Transverse colon (tissue), 4 donors: ENCODE measurements around the gene TMTC2.

Experiments
- EP300 ChIP-seq: sonication (generic); formaldehyde crosslinking; IDR thresholded peaks from one replicate; pipeline ENCODE4 v1.6.1; 2017; ENCODE audit warnings: antibody characterized with exemption, low read depth
- POLR2A ChIP-seq: fragments of 450-650 bp; IDR thresholded peaks from one replicate; pipeline ENCODE4 v1.6.1; 2016; ENCODE audit warnings: antibody characterized with exemption, mild to moderate bottlenecking, moderate library complexity
- POLR2AphosphoS5 ChIP-seq, 3 donors: sonication (generic); formaldehyde crosslinking; IDR thresholded peaks; one replicate each; pipeline ENCODE4 v1.6.1; 2016; ENCODE audit warnings: antibody characterized with exemption in 3 of 3
- TF ChIP-seq, protein P1 (sequence below), 5 experiments: fragments of 200-600 bp in 3 of 5; fragments of 450-650 bp in 2 of 5; sonication (generic) in 3 of 5; IDR thresholded peaks; 1 replicate in 2 of 5; 2 replicates in 3 of 5; pipeline ENCODE4 v1.5.1; 2016 to 2017; ENCODE audit warnings: antibody characterized with exemption in 5 of 5, inconsistent platforms in 3 of 5, mild to moderate bottlenecking in 2 of 5, moderate library complexity in 1 of 5

DNA sequence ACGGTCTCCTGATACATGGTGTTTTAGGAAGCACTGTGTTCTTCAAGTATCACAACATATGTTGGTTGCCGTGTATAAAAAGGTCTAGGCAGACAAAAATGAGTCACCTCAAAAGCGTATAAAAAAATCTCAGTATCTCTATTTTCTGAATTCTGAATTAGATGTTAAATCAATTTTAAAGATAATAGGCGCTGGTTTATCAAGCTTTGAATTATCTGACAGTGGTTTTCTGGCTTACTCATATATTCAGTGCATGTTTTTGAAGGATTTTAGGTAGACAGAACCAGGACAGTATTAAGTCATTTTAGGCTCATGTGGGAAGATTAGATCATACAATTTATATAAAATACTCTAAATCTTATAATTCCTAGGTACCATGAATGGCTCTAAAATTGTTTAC lies 110.8 kb downstream of the TMTC2 start:
- TF ChIP-seq, protein P1, sequence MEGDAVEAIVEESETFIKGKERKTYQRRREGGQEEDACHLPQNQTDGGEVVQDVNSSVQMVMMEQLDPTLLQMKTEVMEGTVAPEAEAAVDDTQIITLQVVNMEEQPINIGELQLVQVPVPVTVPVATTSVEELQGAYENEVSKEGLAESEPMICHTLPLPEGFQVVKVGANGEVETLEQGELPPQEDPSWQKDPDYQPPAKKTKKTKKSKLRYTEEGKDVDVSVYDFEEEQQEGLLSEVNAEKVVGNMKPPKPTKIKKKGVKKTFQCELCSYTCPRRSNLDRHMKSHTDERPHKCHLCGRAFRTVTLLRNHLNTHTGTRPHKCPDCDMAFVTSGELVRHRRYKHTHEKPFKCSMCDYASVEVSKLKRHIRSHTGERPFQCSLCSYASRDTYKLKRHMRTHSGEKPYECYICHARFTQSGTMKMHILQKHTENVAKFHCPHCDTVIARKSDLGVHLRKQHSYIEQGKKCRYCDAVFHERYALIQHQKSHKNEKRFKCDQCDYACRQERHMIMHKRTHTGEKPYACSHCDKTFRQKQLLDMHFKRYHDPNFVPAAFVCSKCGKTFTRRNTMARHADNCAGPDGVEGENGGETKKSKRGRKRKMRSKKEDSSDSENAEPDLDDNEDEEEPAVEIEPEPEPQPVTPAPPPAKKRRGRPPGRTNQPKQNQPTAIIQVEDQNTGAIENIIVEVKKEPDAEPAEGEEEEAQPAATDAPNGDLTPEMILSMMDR (IDR thresholded peaks at IDR 0.05): no peak
- no peak for TF ChIP-seq EP300
- no peak for TF ChIP-seq POLR2A
- no peak for TF ChIP-seq POLR2AphosphoS5 (IDR thresholded peaks at IDR 0.05)
